ENCODE results near the gene B4GALNT4. TPM values are rescaled to one million over a fixed set of nuclear protein-coding genes. Genes with fewer than 3 reads are reported as not detected.

B4GALNT4 gene
- total RNA-seq, 1 donor: 2.2 TPM

GRCh38 chr11:356610-357009, 12.7 kb upstream of the B4GALNT4 start:
- Histone ChIP-seq H3K4me1 (ENCODE audit: insufficient read depth, low read length) (peaks cover 24% of the 10 kb centered on the region), H3K4me3 (ENCODE audit: insufficient read depth, low read length) (no peak overlapping the region), H2AFZ (ENCODE audit: low read length) (no peak overlapping the region), H3K27ac (ENCODE audit: low read depth, low read length) (no peak overlapping the region), H4K20me1 (ENCODE audit: insufficient read depth, low read length) (no peaks in the 10 kb centered on the region), H3K27me3 (ENCODE audit: insufficient read depth, low read length) (peaks cover 6% of the 10 kb centered on the region), H3K4me2 (ENCODE audit: insufficient read depth, low read length) (no peak overlapping the region), H3K79me2 (ENCODE audit: insufficient read depth, low read length) (no peaks in the 10 kb centered on the region), H3K36me3 (ENCODE audit: insufficient read depth, low read length) (no peaks in the 10 kb centered on the region), H3K9me3 (ENCODE audit: low read depth, low read length) (peaks cover 2% of the 10 kb centered on the region)
- DNase-seq (ENCODE audit: insufficient read length, low spot score, missing footprints): no peak
- TF ChIP-seq CTCF (IDR thresholded peaks at IDR 0.05; ENCODE audit: extremely low read depth, low read depth, low read length): no peak

GRCh38 chr11:357582-357981, 11.7 kb upstream of the B4GALNT4 start:
- no peak for DNase-seq (ENCODE audit: insufficient read length, low spot score, missing footprints)
- H3K4me2 ChIP-seq (ENCODE audit: insufficient read depth, low read length): no peak overlapping the region
- no peak overlapping the region for H3K4me3 ChIP-seq (ENCODE audit: insufficient read depth, low read length)
- no peaks in the 10 kb centered on the region for H4K20me1 ChIP-seq (ENCODE audit: insufficient read depth, low read length)
- no peak for TF ChIP-seq CTCF (IDR thresholded peaks at IDR 0.05; ENCODE audit: extremely low read depth, low read depth, low read length)
- H2AFZ ChIP-seq (ENCODE audit: low read length): no peak overlapping the region
- H3K4me1 ChIP-seq (ENCODE audit: insufficient read depth, low read length): peaks cover 24% of the 10 kb centered on the region
- peaks cover 2% of the 10 kb centered on the region for H3K9me3 ChIP-seq (ENCODE audit: low read depth, low read length)
- H3K79me2 ChIP-seq (ENCODE audit: insufficient read depth, low read length): no peaks in the 10 kb centered on the region
- H3K27ac ChIP-seq (ENCODE audit: low read depth, low read length): no peak overlapping the region
- no peaks in the 10 kb centered on the region for H3K36me3 ChIP-seq (ENCODE audit: insufficient read depth, low read length)
- peaks cover 6% of the 10 kb centered on the region for H3K27me3 ChIP-seq (ENCODE audit: insufficient read depth, low read length)

GRCh38 chr11:358129-358800, 11.0 kb upstream of the B4GALNT4 start:
- Histone ChIP-seq H2AFZ (ENCODE audit: low read length) (no peak overlapping the region), H3K4me2 (ENCODE audit: insufficient read depth, low read length) (no peak overlapping the region), H3K9me3 (ENCODE audit: low read depth, low read length) (peaks cover 2% of the 10 kb centered on the region), H3K27ac (ENCODE audit: low read depth, low read length) (no peak overlapping the region), H3K79me2 (ENCODE audit: insufficient read depth, low read length) (no peaks in the 10 kb centered on the region), H3K4me1 (ENCODE audit: insufficient read depth, low read length) (peaks cover 19% of the 10 kb centered on the region), H3K4me3 (ENCODE audit: insufficient read depth, low read length) (no peak overlapping the region), H3K36me3 (ENCODE audit: insufficient read depth, low read length) (no peaks in the 10 kb centered on the region), H3K27me3 (ENCODE audit: insufficient read depth, low read length) (peaks cover 6% of the 10 kb centered on the region), H4K20me1 (ENCODE audit: insufficient read depth, low read length) (no peaks in the 10 kb centered on the region)
- peak; percentile 68 for DNase-seq (ENCODE audit: insufficient read length, low spot score, missing footprints)
- TF ChIP-seq CTCF (IDR thresholded peaks at IDR 0.05; ENCODE audit: extremely low read depth, low read depth, low read length): no peak

- DNase-seq (ENCODE audit: insufficient read length, low spot score, missing footprints): peak; percentile 75
- H2AFZ ChIP-seq (ENCODE audit: low read length): no peak overlapping the region
- H3K36me3 ChIP-seq (ENCODE audit: insufficient read depth, low read length): no peaks in the 10 kb centered on the region
- H3K9me3 ChIP-seq (ENCODE audit: low read depth, low read length): peaks cover 2% of the 10 kb centered on the region
- no peak overlapping the region for H3K4me2 ChIP-seq (ENCODE audit: insufficient read depth, low read length)
- no peak for TF ChIP-seq CTCF (IDR thresholded peaks at IDR 0.05; ENCODE audit: extremely low read depth, low read depth, low read length)
- no peak overlapping the region for H3K27ac ChIP-seq (ENCODE audit: low read depth, low read length)
- no peaks in the 10 kb centered on the region for H3K79me2 ChIP-seq (ENCODE audit: insufficient read depth, low read length)
- peaks cover 12% of the 10 kb centered on the region for H3K4me1 ChIP-seq (ENCODE audit: insufficient read depth, low read length)
- H3K4me3 ChIP-seq (ENCODE audit: insufficient read depth, low read length): no peak overlapping the region
- peaks cover 6% of the 10 kb centered on the region for H3K27me3 ChIP-seq (ENCODE audit: insufficient read depth, low read length)
- H4K20me1 ChIP-seq (ENCODE audit: insufficient read depth, low read length): no peaks in the 10 kb centered on the region
Measured at GRCh38 chr11:359181-359714, 10.1 kb upstream of the B4GALNT4 start.
